ENCODE measurements around the gene RGS3.

RGS3 gene

GRCh38 chr9:113645227-113645977, 181.9 kb downstream of the RGS3 start:
- no peak for DNase-seq (ENCODE audit: low read depth)
- no peak overlapping the region for H3K4me3 ChIP-seq (ENCODE audit: low read length)
- TF ChIP-seq CTCF (conservative IDR thresholded peaks at IDR 0.05; ENCODE audit: low read length): no peak

- TF ChIP-seq CTCF (conservative IDR thresholded peaks at IDR 0.05; ENCODE audit: low read length): no peak
Measured at GRCh38 chr9:113645978-113646253, 182.4 kb downstream of the RGS3 start.

GRCh38 chr9:113646491-113646890, 183.0 kb downstream of the RGS3 start:
- no peak overlapping the region for H3K4me3 ChIP-seq (ENCODE audit: low read length)
- no peak for DNase-seq (ENCODE audit: low read depth)
- TF ChIP-seq CTCF (conservative IDR thresholded peaks at IDR 0.05; ENCODE audit: low read length): no peak

More at GRCh38 chr9:113645978-113646253, 182.4 kb downstream of the RGS3 start:
- DNase-seq (ENCODE audit: low read depth): no peak
- H3K4me3 ChIP-seq (ENCODE audit: low read length): no peak overlapping the region
